ENCODE results near the gene VAV2.

The VAV2 gene

GRCh38 chr9:133780962-133781827 lies 210.9 kb downstream of the VAV2 start:
- Histone ChIP-seq H3K36me3 (ENCODE audit: insufficient read depth, low read length) (peaks cover 8% of the 10 kb centered on the region; the same call in 1 of the 2 replicates), H3K79me2 (ENCODE audit: control insufficient read depth, insufficient read depth, low read length, unreplicated experiment) (no peaks in the 10 kb centered on the region), H3K4me1 (ENCODE audit: control insufficient read depth, insufficient read depth, low read length, unreplicated experiment) (no peaks in the 10 kb centered on the region), H3K27ac (ENCODE audit: low read depth, low read length) (no peak overlapping the region), H3K27me3 (ENCODE audit: insufficient read depth, low read length) (no peaks in the 10 kb centered on the region), H3K4me3 (ENCODE audit: low read depth, low read length) (no peak overlapping the region), H2AFZ (ENCODE audit: low read length, unreplicated experiment) (no peak overlapping the region)

DNA sequence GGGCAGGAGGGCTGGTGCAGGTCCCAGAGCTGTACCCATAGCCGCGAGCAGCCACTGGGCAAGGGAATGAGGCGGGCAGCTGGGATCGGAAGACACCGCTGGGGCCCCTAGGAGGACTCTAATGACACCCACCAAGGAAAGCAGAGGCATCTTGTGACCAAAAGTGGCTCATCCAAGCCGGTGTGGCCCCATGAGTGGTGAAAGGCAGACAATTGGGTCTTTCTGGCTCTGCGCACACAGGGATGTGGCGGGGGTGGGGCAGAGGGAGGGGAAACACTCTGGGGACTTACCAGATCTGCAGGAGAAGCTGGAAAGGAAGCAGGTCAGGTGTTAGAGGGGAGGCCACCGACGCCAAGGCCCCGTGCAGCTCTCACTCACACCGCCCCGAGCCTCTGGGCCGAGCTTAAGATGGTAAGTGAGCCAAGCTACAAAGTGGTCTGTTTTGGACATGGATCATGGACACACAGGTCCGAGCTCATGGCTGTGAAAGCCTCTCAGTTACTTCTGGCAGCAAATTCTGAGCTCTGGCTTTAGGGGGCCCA lies 211.6 kb downstream of the VAV2 start:
- Histone ChIP-seq H2AFZ (ENCODE audit: low read length, unreplicated experiment) (no peak overlapping the region), H3K27me3 (ENCODE audit: insufficient read depth, low read length) (no peaks in the 10 kb centered on the region), H3K79me2 (ENCODE audit: control insufficient read depth, insufficient read depth, low read length, unreplicated experiment) (no peaks in the 10 kb centered on the region), H3K36me3 (ENCODE audit: insufficient read depth, low read length) (peaks cover 15% of the 10 kb centered on the region; the same call in 1 of the 2 replicates), H3K27ac (ENCODE audit: low read depth, low read length) (no peak overlapping the region), H3K4me3 (ENCODE audit: low read depth, low read length) (no peak overlapping the region), H3K4me1 (ENCODE audit: control insufficient read depth, insufficient read depth, low read length, unreplicated experiment) (no peaks in the 10 kb centered on the region)

DNA sequence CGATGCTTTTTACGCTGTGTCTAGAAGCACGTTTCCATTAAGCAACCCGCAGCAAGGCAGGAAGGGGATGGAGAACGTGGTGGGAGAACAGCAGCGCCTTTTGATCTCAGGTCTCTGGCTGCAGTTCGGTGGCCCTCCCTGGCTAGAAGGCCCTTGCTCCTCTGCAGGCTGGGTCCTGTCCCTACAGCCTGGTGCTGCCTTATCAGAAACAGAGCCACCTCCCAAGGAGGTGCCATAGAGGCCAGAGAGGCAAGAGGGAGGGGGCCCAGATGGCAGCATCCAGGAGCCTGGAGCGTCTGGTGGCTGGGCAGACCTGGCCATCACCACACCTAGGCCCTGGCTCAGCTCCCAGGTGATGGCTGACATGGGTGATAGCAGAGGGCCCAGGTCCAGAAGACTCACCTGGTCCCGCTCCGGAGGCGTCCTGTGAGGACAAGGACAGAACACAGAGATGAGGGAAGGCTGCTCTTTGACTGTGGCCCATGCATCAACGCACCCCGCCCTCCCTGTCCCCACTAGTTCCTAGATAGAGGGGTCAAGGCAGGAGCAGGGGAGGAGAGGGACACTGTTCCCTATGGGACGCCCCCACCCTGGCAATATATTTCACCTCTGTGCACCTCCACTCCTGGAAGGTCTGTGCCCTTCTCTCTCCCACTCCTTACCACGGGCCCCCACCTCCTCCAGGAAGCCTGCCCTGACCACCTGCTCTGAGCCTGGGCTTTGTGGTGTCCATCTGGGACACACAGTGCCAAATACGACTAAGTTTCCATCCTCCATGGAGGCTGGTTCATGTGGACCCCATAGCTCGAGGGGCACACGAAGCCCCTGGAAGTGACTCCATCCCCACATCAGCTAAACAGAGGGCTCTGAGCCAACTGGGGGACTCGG lies 212.4 kb downstream of the VAV2 start:
- peaks cover 22% of the 10 kb centered on the region for H3K36me3 ChIP-seq (ENCODE audit: insufficient read depth, low read length)
- no peak overlapping the region for H2AFZ ChIP-seq (ENCODE audit: low read length, unreplicated experiment)
- no peak overlapping the region for H3K27ac ChIP-seq (ENCODE audit: low read depth, low read length)
- no peaks in the 10 kb centered on the region for H3K27me3 ChIP-seq (ENCODE audit: insufficient read depth, low read length)
- H3K4me1 ChIP-seq (ENCODE audit: control insufficient read depth, insufficient read depth, low read length, unreplicated experiment) = no peaks in the 10 kb centered on the region
- H3K4me3 ChIP-seq (ENCODE audit: low read depth, low read length) = no peak overlapping the region
- H3K79me2 ChIP-seq (ENCODE audit: control insufficient read depth, insufficient read depth, low read length, unreplicated experiment) = no peaks in the 10 kb centered on the region

- Histone ChIP-seq H3K4me1 (ENCODE audit: control insufficient read depth, insufficient read depth, low read length, unreplicated experiment) (no peaks in the 10 kb centered on the region), H3K27me3 (ENCODE audit: insufficient read depth, low read length) (no peaks in the 10 kb centered on the region), H2AFZ (ENCODE audit: low read length, unreplicated experiment) (no peak overlapping the region), H3K36me3 (ENCODE audit: insufficient read depth, low read length) (peaks cover 29% of the 10 kb centered on the region), H3K27ac (ENCODE audit: low read depth, low read length) (no peak overlapping the region), H3K79me2 (ENCODE audit: control insufficient read depth, insufficient read depth, low read length, unreplicated experiment) (no peaks in the 10 kb centered on the region), H3K4me3 (ENCODE audit: low read depth, low read length) (no peak overlapping the region)
These were observed 213.0 kb downstream of the VAV2 start for GRCh38 chr9:133779081-133779480.

GRCh38 chr9:133778336-133779013 lies 213.6 kb downstream of the VAV2 start:
- Histone ChIP-seq H3K79me2 (ENCODE audit: control insufficient read depth, insufficient read depth, low read length, unreplicated experiment) (no peaks in the 10 kb centered on the region), H3K27ac (ENCODE audit: low read depth, low read length) (no peak overlapping the region), H3K4me1 (ENCODE audit: control insufficient read depth, insufficient read depth, low read length, unreplicated experiment) (no peaks in the 10 kb centered on the region), H2AFZ (ENCODE audit: low read length, unreplicated experiment) (no peak overlapping the region), H3K27me3 (ENCODE audit: insufficient read depth, low read length) (no peaks in the 10 kb centered on the region), H3K4me3 (ENCODE audit: low read depth, low read length) (no peak overlapping the region), H3K36me3 (ENCODE audit: insufficient read depth, low read length) (peaks cover 35% of the 10 kb centered on the region)

GRCh38 chr9:133777871-133778270 lies 214.3 kb downstream of the VAV2 start:
- Histone ChIP-seq H3K27me3 (ENCODE audit: insufficient read depth, low read length) (no peaks in the 10 kb centered on the region), H3K27ac (ENCODE audit: low read depth, low read length) (no peak overlapping the region), H3K4me3 (ENCODE audit: low read depth, low read length) (no peak overlapping the region), H3K79me2 (ENCODE audit: control insufficient read depth, insufficient read depth, low read length, unreplicated experiment) (no peaks in the 10 kb centered on the region), H3K4me1 (ENCODE audit: control insufficient read depth, insufficient read depth, low read length, unreplicated experiment) (no peaks in the 10 kb centered on the region), H2AFZ (ENCODE audit: low read length, unreplicated experiment) (no peak overlapping the region), H3K36me3 (ENCODE audit: insufficient read depth, low read length) (peaks cover 40% of the 10 kb centered on the region)

DNA sequence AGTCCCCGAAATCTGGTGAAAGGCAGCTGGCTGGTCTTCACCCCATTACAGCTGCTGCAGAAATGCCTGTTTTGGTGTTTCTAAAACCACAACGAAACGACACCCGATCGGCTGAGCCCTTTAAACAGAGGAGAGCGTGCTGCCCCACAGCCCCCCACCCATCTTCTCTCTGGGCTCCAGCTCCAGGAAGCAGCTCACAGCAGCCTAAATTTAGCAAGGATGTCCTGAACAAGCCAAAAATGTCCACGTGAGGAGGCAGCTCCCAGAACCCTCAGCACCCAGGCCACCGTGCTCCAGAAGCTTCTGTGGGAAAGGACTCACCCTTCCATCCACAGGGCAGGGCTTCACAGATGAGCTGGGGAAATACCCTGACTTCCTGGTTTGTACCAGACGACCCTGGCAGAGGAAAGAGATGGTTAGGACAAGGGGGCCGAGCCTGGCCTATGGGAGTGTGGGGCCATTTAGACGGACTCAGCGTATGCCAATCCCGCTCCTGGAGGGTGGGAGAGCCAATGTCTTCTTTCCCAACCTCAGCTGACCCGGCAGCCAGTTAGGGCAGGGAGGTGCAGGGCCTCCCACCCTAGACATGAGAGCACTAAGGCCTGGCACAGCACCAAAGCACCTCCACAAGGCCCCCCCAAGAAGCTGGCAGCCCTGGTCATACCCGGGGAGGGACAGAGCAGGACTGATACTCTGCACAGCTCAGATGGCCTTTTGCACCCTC lies 214.9 kb downstream of the VAV2 start:
- Histone ChIP-seq H3K27ac (ENCODE audit: low read depth, low read length) (no peak overlapping the region), H3K79me2 (ENCODE audit: control insufficient read depth, insufficient read depth, low read length, unreplicated experiment) (no peaks in the 10 kb centered on the region), H3K4me3 (ENCODE audit: low read depth, low read length) (no peak overlapping the region), H3K4me1 (ENCODE audit: control insufficient read depth, insufficient read depth, low read length, unreplicated experiment) (no peaks in the 10 kb centered on the region), H3K27me3 (ENCODE audit: insufficient read depth, low read length) (no peaks in the 10 kb centered on the region), H2AFZ (ENCODE audit: low read length, unreplicated experiment) (no peak overlapping the region), H3K36me3 (ENCODE audit: insufficient read depth, low read length) (peaks cover 40% of the 10 kb centered on the region)

DNA sequence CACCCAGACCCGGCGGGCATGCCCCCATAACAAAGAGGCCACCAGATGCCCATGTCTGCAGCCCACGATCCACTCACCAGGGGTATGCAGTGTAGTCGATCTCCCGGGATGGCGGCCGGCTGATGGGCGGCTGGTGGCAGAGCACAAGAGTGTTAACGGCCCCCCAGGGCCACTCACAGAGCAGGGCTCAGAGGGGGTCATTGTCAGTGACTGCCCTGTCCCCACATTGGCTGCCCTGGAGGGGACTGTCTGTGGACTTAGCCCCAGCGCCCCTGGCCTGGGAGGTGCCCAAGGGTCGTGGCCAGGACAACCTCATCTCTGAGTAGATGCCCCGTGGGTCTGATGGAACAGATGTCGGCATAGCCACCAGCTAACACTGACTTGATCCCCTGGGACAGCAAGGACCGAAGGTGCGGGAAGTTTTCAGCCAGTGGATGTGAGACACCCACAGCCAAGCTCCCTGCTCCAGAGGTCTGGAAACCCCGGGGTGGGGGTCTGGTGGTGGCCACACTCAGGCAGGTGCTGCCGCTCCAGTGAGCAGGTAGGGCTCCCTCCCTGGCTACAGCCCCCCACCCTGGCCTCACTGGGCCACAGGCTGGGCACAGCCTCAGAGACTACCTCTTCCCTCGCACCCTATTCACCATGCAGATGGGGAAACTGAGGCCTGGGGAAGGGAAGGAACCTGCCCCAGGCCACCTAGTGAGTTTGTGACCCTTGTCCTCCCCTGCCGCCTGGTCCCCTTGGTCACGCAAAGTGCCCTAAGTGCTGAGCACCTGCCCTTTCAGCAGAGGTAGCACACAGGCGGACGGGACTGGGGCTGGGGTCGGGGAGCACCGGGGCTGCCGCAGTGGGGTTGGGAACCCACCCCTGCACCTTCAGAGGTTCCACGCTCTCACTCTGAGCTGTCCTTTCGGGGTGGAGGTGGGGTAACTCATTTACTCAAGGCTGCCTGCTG lies 215.9 kb downstream of the VAV2 start:
- Histone ChIP-seq H2AFZ (ENCODE audit: low read length, unreplicated experiment) (no peak overlapping the region), H3K27me3 (ENCODE audit: insufficient read depth, low read length) (no peaks in the 10 kb centered on the region), H3K27ac (ENCODE audit: low read depth, low read length) (no peak overlapping the region), H3K4me3 (ENCODE audit: low read depth, low read length) (no peak overlapping the region), H3K36me3 (ENCODE audit: insufficient read depth, low read length) (peaks cover 40% of the 10 kb centered on the region), H3K79me2 (ENCODE audit: control insufficient read depth, insufficient read depth, low read length, unreplicated experiment) (no peaks in the 10 kb centered on the region), H3K4me1 (ENCODE audit: control insufficient read depth, insufficient read depth, low read length, unreplicated experiment) (no peaks in the 10 kb centered on the region)

DNA sequence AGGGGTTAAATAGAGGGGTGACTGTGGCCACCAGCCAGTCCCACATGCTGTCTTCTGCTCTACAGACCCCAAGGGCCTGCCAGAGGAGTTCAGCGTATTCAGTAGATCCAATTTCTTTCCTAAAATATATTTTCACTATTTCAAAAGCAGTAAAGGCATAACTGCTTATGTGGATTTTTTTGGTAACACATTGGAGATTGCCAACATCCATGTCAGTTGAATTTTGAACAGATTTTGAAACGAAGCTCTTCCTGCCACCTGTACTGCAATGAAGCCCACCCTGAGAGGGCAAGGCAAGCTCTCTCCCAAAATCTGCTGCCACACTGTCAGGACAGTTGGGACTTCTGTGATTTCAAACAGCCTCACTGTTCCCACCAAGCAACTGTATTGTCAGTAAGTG lies 216.8 kb downstream of the VAV2 start:
- H3K27ac ChIP-seq (ENCODE audit: low read depth, low read length) = no peak overlapping the region
- no peaks in the 10 kb centered on the region for H3K4me1 ChIP-seq (ENCODE audit: control insufficient read depth, insufficient read depth, low read length, unreplicated experiment)
- no peaks in the 10 kb centered on the region for H3K27me3 ChIP-seq (ENCODE audit: insufficient read depth, low read length)
- H2AFZ ChIP-seq (ENCODE audit: low read length, unreplicated experiment) = no peak overlapping the region
- peaks cover 41% of the 10 kb centered on the region for H3K36me3 ChIP-seq (ENCODE audit: insufficient read depth, low read length)
- H3K79me2 ChIP-seq (ENCODE audit: control insufficient read depth, insufficient read depth, low read length, unreplicated experiment) = no peaks in the 10 kb centered on the region
- H3K4me3 ChIP-seq (ENCODE audit: low read depth, low read length) = no peak overlapping the region
